Fibroblast of lung (primary cell): Measurements from ENCODE around the gene CD151. TPM values are rescaled to one million over a fixed set of nuclear protein-coding genes. Genes with fewer than 3 reads are reported as not detected.

Experiments used
- DNase-seq, 2 donors: peaks; one replicate each; pipeline versions ENCODE4 v3.0.0 to v3.0.0-alpha.2; 2010; ENCODE audit warnings: low read depth in 2 of 2
- H2AFZ ChIP-seq: 2 replicates; pipeline ENCODE4 v1.5.1; 2012; ENCODE audit warnings: low read length, control low read depth, inconsistent platforms
- H3K27ac ChIP-seq: 2 replicates; pipeline ENCODE4 v1.5.1; 2011; ENCODE audit warnings: low read length, control low read depth; ENCODE audit not compliant: insufficient read depth
- H3K27me3 ChIP-seq: 2 replicates; pipeline ENCODE4 v1.5.1; 2011; ENCODE audit warnings: mild to moderate bottlenecking, low read length; ENCODE audit not compliant: control insufficient read depth, insufficient read depth
- H3K36me3 ChIP-seq: 2 replicates; pipeline ENCODE4 v1.5.1; 2011; ENCODE audit warnings: low read length; ENCODE audit not compliant: control insufficient read depth, insufficient read depth
- H3K4me1 ChIP-seq: 2 replicates; pipeline ENCODE4 v1.5.1; 2011; ENCODE audit warnings: low read length; ENCODE audit not compliant: control insufficient read depth, insufficient read depth; ENCODE audit errors: extremely low read depth
- H3K4me2 ChIP-seq: 2 replicates; pipeline ENCODE4 v1.5.1; 2011; ENCODE audit warnings: low read length, control low read depth; ENCODE audit not compliant: insufficient read depth; ENCODE audit errors: extremely low read depth
- H3K4me3 ChIP-seq, 4 experiments: fragments of 200-600 bp in 1 of 4; sonication (generic) in 1 of 4; replicated peaks in 1 of 4; 2 replicates each; pipeline ENCODE4 v1.5.1; 2011 to 2016; ENCODE audit warnings: low read length in 4 of 4, low read depth in 3 of 4, mild to moderate bottlenecking in 3 of 4, control low read depth in 2 of 4, inconsistent platforms in 1 of 4, mixed read lengths in 1 of 4; ENCODE audit not compliant: insufficient read depth in 1 of 4; ENCODE audit errors: control extremely low read depth in 1 of 4
- H3K79me2 ChIP-seq: 2 replicates; pipeline ENCODE4 v1.5.1; 2012; ENCODE audit warnings: mild to moderate bottlenecking, low read length, inconsistent platforms; ENCODE audit not compliant: control insufficient read depth, insufficient read depth
- H3K9ac ChIP-seq: 2 replicates; pipeline ENCODE4 v1.5.1; 2011; ENCODE audit warnings: mild to moderate bottlenecking, low read length, control low read depth; ENCODE audit not compliant: insufficient read depth
- H3K9me3 ChIP-seq: 2 replicates; pipeline ENCODE4 v1.5.1; 2012; ENCODE audit warnings: low read depth, low read length; ENCODE audit not compliant: control insufficient read depth, insufficient read depth
- H4K20me1 ChIP-seq: 2 replicates; pipeline ENCODE4 v1.5.1; 2011; ENCODE audit warnings: low read length; ENCODE audit not compliant: control insufficient read depth, insufficient read depth; ENCODE audit errors: extremely low read depth
- EZH2 ChIP-seq: IDR thresholded peaks from 2 replicates; pipeline ENCODE4 v1.5.1; 2012; ENCODE audit warnings: low read length, control low read depth, mild to moderate bottlenecking; ENCODE audit errors: missing control alignments
- polyA plus RNA-seq, 2 donors: library from polyadenylated mRNA; depleted of rRNA in 1 of 2; stranded (reverse) in 1 of 2; unstranded in 1 of 2; fragments of >200 nt; gene quantifications; 2 replicates each; pipeline ENCODE4 v1.2.1, GENCODE V29; 2011 to 2012; ENCODE audit warnings: missing spikeins in 1 of 2
- total RNA-seq: library from RNA; depleted of rRNA; stranded (reverse); fragments of >200 nt; gene quantifications from 2 replicates; pipeline ENCODE4 v1.2.1, GENCODE V29; 2014
- TF ChIP-seq, protein P1 (sequence below), 2 donors: IDR thresholded peaks in 1 of 2; conservative IDR thresholded peaks in 1 of 2; 1 replicate in 1 of 2; 2 replicates in 1 of 2; pipeline ENCODE4 v1.5.1; 2011 to 2012; ENCODE audit warnings: low read length in 2 of 2, control low read depth in 1 of 2, inconsistent platforms in 1 of 2, low read depth in 1 of 2, mild to moderate bottlenecking in 1 of 2

The CD151 gene
- total and polyA plus RNA-seq, 2 donors (not counting 1 experiment from before 2014, with no cell fraction given), result 547 to 711 TPM

DNA sequence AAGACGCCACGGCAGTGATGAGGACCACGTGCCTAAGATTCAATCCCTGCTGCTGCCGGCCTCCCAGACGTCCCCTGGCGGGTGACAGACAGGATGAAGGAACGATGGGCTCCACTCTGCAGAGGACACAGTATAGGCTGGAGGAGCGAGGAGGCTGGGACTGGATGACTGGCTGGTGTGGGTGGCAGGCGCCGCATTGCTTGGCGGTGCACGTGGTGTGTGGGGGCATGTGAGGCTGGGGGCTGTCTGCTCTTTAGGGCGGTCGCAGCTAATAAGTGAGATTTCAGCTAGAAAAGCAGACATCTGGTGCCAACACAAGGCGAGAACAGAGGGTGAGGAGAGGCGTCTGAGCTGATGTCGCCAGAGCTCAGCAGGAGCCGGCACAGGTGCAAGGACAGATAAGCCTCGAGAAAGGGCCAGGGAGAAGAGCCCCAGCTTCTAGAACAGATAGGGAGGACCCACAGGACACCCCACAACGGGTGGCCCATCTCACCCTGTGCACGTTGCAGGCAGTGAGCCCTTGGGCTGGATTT is 43.1 kb downstream of the CD151 start:
- Histone ChIP-seq H4K20me1 (no peaks in the 10 kb centered on the region), H2AFZ (no peak overlapping the region), H3K27ac (no peak overlapping the region), H3K36me3 (no peaks in the 10 kb centered on the region), H3K9me3 (no peaks in the 10 kb centered on the region), H3K4me1 (peaks cover 11% of the 10 kb centered on the region), H3K79me2 (no peaks in the 10 kb centered on the region), H3K4me2 (no peak overlapping the region), H3K27me3 (no peaks in the 10 kb centered on the region), H3K4me3 (no peak overlapping the region), H3K9ac (no peak overlapping the region)
- DNase-seq, result no peak
- TF ChIP-seq, protein P1, sequence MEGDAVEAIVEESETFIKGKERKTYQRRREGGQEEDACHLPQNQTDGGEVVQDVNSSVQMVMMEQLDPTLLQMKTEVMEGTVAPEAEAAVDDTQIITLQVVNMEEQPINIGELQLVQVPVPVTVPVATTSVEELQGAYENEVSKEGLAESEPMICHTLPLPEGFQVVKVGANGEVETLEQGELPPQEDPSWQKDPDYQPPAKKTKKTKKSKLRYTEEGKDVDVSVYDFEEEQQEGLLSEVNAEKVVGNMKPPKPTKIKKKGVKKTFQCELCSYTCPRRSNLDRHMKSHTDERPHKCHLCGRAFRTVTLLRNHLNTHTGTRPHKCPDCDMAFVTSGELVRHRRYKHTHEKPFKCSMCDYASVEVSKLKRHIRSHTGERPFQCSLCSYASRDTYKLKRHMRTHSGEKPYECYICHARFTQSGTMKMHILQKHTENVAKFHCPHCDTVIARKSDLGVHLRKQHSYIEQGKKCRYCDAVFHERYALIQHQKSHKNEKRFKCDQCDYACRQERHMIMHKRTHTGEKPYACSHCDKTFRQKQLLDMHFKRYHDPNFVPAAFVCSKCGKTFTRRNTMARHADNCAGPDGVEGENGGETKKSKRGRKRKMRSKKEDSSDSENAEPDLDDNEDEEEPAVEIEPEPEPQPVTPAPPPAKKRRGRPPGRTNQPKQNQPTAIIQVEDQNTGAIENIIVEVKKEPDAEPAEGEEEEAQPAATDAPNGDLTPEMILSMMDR (conservative IDR thresholded peaks at IDR 0.05 in 1 of 2, IDR thresholded peaks at IDR 0.05 in 1 of 2; ENCODE audit: low read depth in 1 of 2, low read length in 2 of 2), result no peak
- TF ChIP-seq EZH2, result no peak

DNA sequence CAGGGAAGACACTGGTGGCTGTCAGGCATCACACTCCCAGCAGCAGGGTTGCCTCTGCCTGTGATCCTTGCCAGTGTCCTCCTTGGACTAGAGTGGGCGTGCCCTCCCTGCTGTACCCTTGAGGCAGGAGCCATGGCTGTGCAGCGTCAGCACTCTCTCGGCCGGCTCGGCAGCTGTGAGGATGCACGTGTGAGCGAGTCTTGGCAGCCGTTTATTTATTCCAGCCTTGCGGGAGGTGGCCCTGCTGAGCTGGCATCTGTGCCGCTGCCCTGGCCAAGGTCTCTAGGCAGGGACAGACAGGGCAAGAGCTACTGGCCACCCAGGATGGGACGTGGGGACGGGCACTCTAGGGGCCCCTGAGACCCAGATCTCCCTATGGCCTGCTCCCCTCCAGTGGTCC is 43.8 kb downstream of the CD151 start:
- TF ChIP-seq, protein P1 (conservative IDR thresholded peaks at IDR 0.05 in 1 of 2, IDR thresholded peaks at IDR 0.05 in 1 of 2; ENCODE audit: low read depth in 1 of 2, low read length in 2 of 2), result no peak
- no peak for TF ChIP-seq EZH2
- Histone ChIP-seq H2AFZ (no peak overlapping the region), H3K27me3 (no peaks in the 10 kb centered on the region), H3K27ac (no peak overlapping the region), H3K79me2 (no peaks in the 10 kb centered on the region), H3K4me3 (no peak overlapping the region), H3K36me3 (no peaks in the 10 kb centered on the region), H4K20me1 (no peaks in the 10 kb centered on the region), H3K9me3 (no peaks in the 10 kb centered on the region), H3K4me1 (peaks cover 11% of the 10 kb centered on the region), H3K4me2 (no peak overlapping the region), H3K9ac (no peak overlapping the region)
- DNase-seq, result peak in 1 of 2 donors; percentile 28

DNA sequence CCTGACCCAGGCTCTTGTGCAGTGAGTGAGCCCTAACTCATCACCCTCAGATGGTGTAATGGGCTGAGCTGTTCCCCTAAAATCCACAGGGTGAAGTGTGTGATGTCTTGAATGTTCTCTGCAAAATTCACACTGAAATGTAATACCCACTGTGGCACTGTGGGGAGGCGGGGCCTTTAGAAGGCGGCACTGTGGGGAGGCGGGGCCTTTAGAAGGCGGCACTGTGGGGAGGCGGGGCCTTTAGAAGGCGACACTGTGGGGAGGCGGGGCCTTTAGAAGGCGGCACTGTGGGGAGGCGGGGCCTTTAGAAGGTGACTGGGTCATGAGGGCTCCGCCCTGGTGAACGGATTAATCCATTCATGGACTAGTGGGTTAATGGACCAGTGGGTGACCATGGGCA is 44.8 kb downstream of the CD151 start:
- H2AFZ ChIP-seq, result no peak overlapping the region
- TF ChIP-seq EZH2, result no peak
- TF ChIP-seq, protein P1 (conservative IDR thresholded peaks at IDR 0.05 in 1 of 2, IDR thresholded peaks at IDR 0.05 in 1 of 2; ENCODE audit: low read depth in 1 of 2, low read length in 2 of 2), result no peak

More for the DNA sequence above, 44.8 kb downstream of the CD151 start:
- no peak for DNase-seq
- no peak overlapping the region for H3K4me2 ChIP-seq
- H3K4me1 ChIP-seq, result peaks cover 2% of the 10 kb centered on the region
- no peak overlapping the region for H3K9ac ChIP-seq
- no peak overlapping the region for H3K4me3 ChIP-seq
- H3K27me3 ChIP-seq, result no peaks in the 10 kb centered on the region
- no peaks in the 10 kb centered on the region for H3K36me3 ChIP-seq
- H3K79me2 ChIP-seq, result no peaks in the 10 kb centered on the region
- H3K9me3 ChIP-seq, result no peaks in the 10 kb centered on the region
- H4K20me1 ChIP-seq, result no peaks in the 10 kb centered on the region
- H3K27ac ChIP-seq, result no peak overlapping the region
